K562 (cell line): ENCODE measurements around the gene ZNF772. TPM values are rescaled to one million over a fixed set of nuclear protein-coding genes. Genes with fewer than 3 reads are reported as not detected.

Experiments
- ARID1B ChIP-seq: fragments of 450-650 bp; IDR thresholded peaks from 2 replicates; pipeline ENCODE4 v1.6.1; 2016; ENCODE audit warnings: antibody characterized with exemption, mild to moderate bottlenecking, inconsistent platforms
- COPS2 ChIP-seq: fragments of 450-650 bp; conservative IDR thresholded peaks from 2 replicates; pipeline ENCODE4 v1.6.1; 2016; ENCODE audit warnings: mild to moderate bottlenecking, moderate library complexity
- EHMT2 ChIP-seq: fragments of 450-650 bp; IDR thresholded peaks from 2 replicates; pipeline ENCODE4 v1.6.1; 2018; ENCODE audit warnings: antibody characterized with exemption
- EP400 ChIP-seq: fragments of 450-650 bp; IDR thresholded peaks from 2 replicates; pipeline ENCODE4 v1.6.1; 2017; ENCODE audit warnings: antibody characterized with exemption, mild to moderate bottlenecking, moderate library complexity
- FOXJ3 ChIP-seq: sonication (generic); formaldehyde crosslinking; IDR thresholded peaks from 2 replicates; pipeline ENCODE4 v1.4.0; 2020; ENCODE audit warnings: mild to moderate bottlenecking, missing genetic modification reagents
- FOXP1 ChIP-seq: sonication (generic); formaldehyde crosslinking; IDR thresholded peaks from 2 replicates; pipeline ENCODE4 v1.8.0; 2022; ENCODE audit warnings: mild to moderate bottlenecking, missing genetic modification reagents
- MAZ ChIP-seq, 2 experiments: fragments of 450-650 bp in 1 of 2; sonication (generic) in 1 of 2; formaldehyde crosslinking; IDR thresholded peaks in 1 of 2; conservative IDR thresholded peaks in 1 of 2; 2 replicates each; pipeline versions ENCODE4 v1.4.0 to v1.5.0; 2020; ENCODE audit warnings: mild to moderate bottlenecking in 1 of 2, missing genetic modification reagents in 1 of 2
- MCM2 ChIP-seq: fragments of 450-650 bp; IDR thresholded peaks from 2 replicates; pipeline ENCODE4 v1.6.1; 2017; ENCODE audit warnings: low read depth, mild to moderate bottlenecking
- NR4A1 ChIP-seq, 2 experiments: fragments of 250-450 bp in 1 of 2; fragments of 450-650 bp in 1 of 2; sonication (Bioruptor Pico) in 1 of 2; IDR thresholded peaks; 2 replicates each; pipeline versions ENCODE4 v1.4.0 to v1.6.1; 2016 to 2020; ENCODE audit warnings: mild to moderate bottlenecking in 2 of 2, missing compliant biosample characterization in 1 of 2, missing genetic modification characterization in 1 of 2, moderate library complexity in 1 of 2
- PHF8 ChIP-seq: fragments of 200-600 bp; sonication (generic); IDR thresholded peaks from 2 replicates; pipeline ENCODE4 v1.6.1; 2012; ENCODE audit warnings: mixed run types, mild to moderate bottlenecking, inconsistent platforms, low read length, moderate library complexity, borderline replicate concordance
- PTRF ChIP-seq: fragments of 450-650 bp; IDR thresholded peaks from 2 replicates; pipeline ENCODE4 v1.6.1; 2016; ENCODE audit warnings: mild to moderate bottlenecking, missing genetic modification characterization, missing compliant biosample characterization
- SMARCA4 ChIP-seq: fragments of 450-650 bp; IDR thresholded peaks from 2 replicates; pipeline ENCODE4 v1.6.1; 2016
- SMC3 ChIP-seq: conservative IDR thresholded peaks from 2 replicates; pipeline ENCODE4 v1.6.1; 2011; ENCODE audit warnings: low read depth, low read length, improper control_type of control experiment; ENCODE audit not compliant: insufficient read depth
- ZKSCAN3 ChIP-seq: fragments of 250-450 bp; sonication (Bioruptor Pico); IDR thresholded peaks from 2 replicates; pipeline ENCODE4 v1.4.0; 2020
- ZNF217 ChIP-seq: sonication (generic); formaldehyde crosslinking; IDR thresholded peaks from 2 replicates; pipeline ENCODE4 v1.8.0; 2022; ENCODE audit warnings: mild to moderate bottlenecking, missing genetic modification reagents
- ZNF75A ChIP-seq: fragments of 450-650 bp; formaldehyde crosslinking; IDR thresholded peaks from 2 replicates; pipeline ENCODE4 v1.4.0; 2020; ENCODE audit warnings: mild to moderate bottlenecking
- polyA plus RNA-seq, 8 experiments: library from polyadenylated mRNA; depleted of rRNA in 4 of 8; stranded (reverse) in 5 of 8; unstranded in 3 of 8; fragments of >200 nt; fragmentation: Nextera tagmentation in 2 of 8; fragmentation: Illumina TruSeq in 1 of 8; extraction: Ambion mirVana in 2 of 8; extraction: Trizol in 1 of 8; gene quantifications; 2 replicates each; pipeline versions ENCODE4 v1.2.1 to v1.2.3, GENCODE V29; 2011 to 2014; ENCODE audit warnings: inconsistent platforms in 1 of 8, missing spikeins in 1 of 8
- total RNA-seq, 7 experiments: library from RNA; depleted of rRNA in 6 of 7; stranded (reverse); fragments of >200 nt in 6 of 7; fragmentation: Illumina TruSeq in 2 of 7; extraction: Trizol in 2 of 7; gene quantifications; 2 replicates each; pipeline versions ENCODE4 v1.2.1 to v1.2.3, GENCODE V29; 2011 to 2021; ENCODE audit warnings: low replicate concordance in 1 of 7
- TF ChIP-seq, protein P1 (sequence below), 2 experiments: fragments of 450-650 bp; IDR thresholded peaks; 2 replicates each; pipeline ENCODE4 v1.6.1; 2016
- TF ChIP-seq, protein P2 (sequence below): sonication (generic); formaldehyde crosslinking; IDR thresholded peaks from 2 replicates; pipeline ENCODE4 v1.8.1; 2023; ENCODE audit warnings: mild to moderate bottlenecking, missing genetic modification reagents
- TF ChIP-seq, protein P3 (sequence below), 3 experiments: IDR thresholded peaks in 2 of 3; conservative IDR thresholded peaks in 1 of 3; 2 replicates each; pipeline ENCODE4 v1.5.1; 2011 to 2012; ENCODE audit warnings: low read length in 3 of 3, mild to moderate bottlenecking in 3 of 3, control low read depth in 2 of 3, improper control_type of control experiment in 1 of 3, inconsistent platforms in 1 of 3, low read depth in 1 of 3, mixed read lengths in 1 of 3, moderate library complexity in 1 of 3; ENCODE audit not compliant: insufficient read depth in 2 of 3
- TF ChIP-seq, protein P4 (sequence below): IDR thresholded peaks from 2 replicates; pipeline ENCODE4 v1.6.1; 2014; ENCODE audit warnings: antibody characterized with exemption
- TF ChIP-seq, protein P5 (sequence below): IDR thresholded peaks from 3 replicates; pipeline ENCODE4 v1.6.1; 2011; ENCODE audit warnings: borderline replicate concordance, mild to moderate bottlenecking; ENCODE audit not compliant: insufficient read length, insufficient read depth

Gene ZNF772
- total and polyA plus RNA-seq, 9 of the 15 experiments (the other 6 are each of a cell fraction or from before 2014, with no cell fraction given): 0.13 to 1.9 (median 1.1) TPM

DNA sequence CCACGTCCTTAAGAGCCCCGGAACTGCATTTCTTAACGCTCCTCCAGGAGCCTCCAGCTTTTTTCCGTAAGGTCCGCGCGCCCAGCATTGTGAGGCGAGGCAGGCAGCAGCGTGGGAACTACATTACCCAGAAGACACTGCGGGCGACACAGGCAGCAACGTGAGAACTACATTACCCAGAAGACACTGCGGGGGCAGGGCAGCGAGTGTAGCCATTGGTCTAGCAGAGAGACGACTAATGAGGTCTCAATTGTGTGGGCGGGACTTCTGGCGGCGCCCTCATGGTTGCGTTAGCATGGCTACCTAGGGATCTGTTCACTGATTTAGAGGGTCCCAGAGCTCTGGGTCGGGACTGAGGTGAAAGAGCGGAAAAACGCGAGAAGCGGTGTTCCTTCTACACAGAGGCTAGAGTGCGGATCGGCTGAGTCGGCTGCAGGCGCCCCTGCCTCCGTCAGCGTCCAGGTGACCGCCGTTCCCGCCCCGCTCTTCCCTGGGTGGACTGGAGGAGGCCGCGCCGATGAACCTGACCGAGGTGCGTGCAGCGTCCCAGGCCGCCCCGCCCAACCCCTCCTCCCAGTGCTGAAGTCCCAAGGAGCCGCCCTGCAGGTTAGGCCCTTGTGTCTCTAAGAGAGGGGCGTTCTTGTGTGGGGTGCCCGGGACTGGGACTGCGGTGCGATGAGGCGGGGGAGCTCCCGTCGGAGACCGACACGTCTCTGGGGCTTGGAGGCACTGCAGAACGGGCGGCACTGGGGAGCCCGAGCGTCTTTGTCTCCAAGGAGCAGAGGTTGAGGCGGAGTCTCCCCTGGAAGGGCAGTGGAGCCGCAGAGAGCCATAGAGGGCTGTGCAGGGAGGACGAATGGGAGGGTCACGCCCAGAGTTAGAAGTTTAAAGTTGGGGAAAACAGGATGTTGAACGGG is 42.0 kb downstream of the ZNF772 start, which contains the start of gene ZNF749 (continued):
- TF ChIP-seq SMC3 (0 out of 2 replicates have a peak, but pooled peaks have one; percentile 12), MAZ (CRISPR knock-in tag; conservative IDR thresholded peaks at IDR 0.05 in 1 of 2, IDR thresholded peaks at IDR 0.05 in 1 of 2) (peak; percentile 11 to 21; a peak in 1 of 4 replicates), ZNF75A (CRISPR knock-in tag) (no peak), FOXJ3 (CRISPR knock-in tag) (no peak), ZNF217 (no peak), FOXP1 (CRISPR knock-in tag) (no peak), ZKSCAN3 (CRISPR knock-in tag) (no peak), PTRF (tag) (no peak), EP400 (peak; percentile 90), EHMT2 (no peak), SMARCA4 (no peak), ARID1B (no peak), MCM2 (no peak), PHF8 (peak; percentile 78; the same call in 1 of the 2 replicates), NR4A1 (CRISPR knock-in tag; IDR thresholded peaks at IDR 0.05) (no peak), NR4A1 (tag; IDR thresholded peaks at IDR 0.05) (no peak), COPS2 (no peak)
- TF ChIP-seq, protein P1, sequence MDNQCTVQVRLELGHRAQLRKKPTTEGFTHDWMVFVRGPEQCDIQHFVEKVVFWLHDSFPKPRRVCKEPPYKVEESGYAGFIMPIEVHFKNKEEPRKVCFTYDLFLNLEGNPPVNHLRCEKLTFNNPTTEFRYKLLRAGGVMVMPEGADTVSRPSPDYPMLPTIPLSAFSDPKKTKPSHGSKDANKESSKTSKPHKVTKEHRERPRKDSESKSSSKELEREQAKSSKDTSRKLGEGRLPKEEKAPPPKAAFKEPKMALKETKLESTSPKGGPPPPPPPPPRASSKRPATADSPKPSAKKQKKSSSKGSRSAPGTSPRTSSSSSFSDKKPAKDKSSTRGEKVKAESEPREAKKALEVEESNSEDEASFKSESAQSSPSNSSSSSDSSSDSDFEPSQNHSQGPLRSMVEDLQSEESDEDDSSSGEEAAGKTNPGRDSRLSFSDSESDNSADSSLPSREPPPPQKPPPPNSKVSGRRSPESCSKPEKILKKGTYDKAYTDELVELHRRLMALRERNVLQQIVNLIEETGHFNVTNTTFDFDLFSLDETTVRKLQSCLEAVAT (IDR thresholded peaks at IDR 0.05): no peak
- TF ChIP-seq, protein P2, sequence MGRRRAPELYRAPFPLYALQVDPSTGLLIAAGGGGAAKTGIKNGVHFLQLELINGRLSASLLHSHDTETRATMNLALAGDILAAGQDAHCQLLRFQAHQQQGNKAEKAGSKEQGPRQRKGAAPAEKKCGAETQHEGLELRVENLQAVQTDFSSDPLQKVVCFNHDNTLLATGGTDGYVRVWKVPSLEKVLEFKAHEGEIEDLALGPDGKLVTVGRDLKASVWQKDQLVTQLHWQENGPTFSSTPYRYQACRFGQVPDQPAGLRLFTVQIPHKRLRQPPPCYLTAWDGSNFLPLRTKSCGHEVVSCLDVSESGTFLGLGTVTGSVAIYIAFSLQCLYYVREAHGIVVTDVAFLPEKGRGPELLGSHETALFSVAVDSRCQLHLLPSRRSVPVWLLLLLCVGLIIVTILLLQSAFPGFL (CRISPR knock-in tag): no peak
- TF ChIP-seq, protein P3, sequence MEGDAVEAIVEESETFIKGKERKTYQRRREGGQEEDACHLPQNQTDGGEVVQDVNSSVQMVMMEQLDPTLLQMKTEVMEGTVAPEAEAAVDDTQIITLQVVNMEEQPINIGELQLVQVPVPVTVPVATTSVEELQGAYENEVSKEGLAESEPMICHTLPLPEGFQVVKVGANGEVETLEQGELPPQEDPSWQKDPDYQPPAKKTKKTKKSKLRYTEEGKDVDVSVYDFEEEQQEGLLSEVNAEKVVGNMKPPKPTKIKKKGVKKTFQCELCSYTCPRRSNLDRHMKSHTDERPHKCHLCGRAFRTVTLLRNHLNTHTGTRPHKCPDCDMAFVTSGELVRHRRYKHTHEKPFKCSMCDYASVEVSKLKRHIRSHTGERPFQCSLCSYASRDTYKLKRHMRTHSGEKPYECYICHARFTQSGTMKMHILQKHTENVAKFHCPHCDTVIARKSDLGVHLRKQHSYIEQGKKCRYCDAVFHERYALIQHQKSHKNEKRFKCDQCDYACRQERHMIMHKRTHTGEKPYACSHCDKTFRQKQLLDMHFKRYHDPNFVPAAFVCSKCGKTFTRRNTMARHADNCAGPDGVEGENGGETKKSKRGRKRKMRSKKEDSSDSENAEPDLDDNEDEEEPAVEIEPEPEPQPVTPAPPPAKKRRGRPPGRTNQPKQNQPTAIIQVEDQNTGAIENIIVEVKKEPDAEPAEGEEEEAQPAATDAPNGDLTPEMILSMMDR (IDR thresholded peaks at IDR 0.05 in 2 of 3, conservative IDR thresholded peaks at IDR 0.05 in 1 of 3; ENCODE audit: insufficient read depth in 2 of 3, low read depth in 1 of 3, low read length in 3 of 3): 0 out of 6 replicates have a peak, but pooled peaks of 1 of the 3 experiments have one; percentile 6
- TF ChIP-seq, protein P4, sequence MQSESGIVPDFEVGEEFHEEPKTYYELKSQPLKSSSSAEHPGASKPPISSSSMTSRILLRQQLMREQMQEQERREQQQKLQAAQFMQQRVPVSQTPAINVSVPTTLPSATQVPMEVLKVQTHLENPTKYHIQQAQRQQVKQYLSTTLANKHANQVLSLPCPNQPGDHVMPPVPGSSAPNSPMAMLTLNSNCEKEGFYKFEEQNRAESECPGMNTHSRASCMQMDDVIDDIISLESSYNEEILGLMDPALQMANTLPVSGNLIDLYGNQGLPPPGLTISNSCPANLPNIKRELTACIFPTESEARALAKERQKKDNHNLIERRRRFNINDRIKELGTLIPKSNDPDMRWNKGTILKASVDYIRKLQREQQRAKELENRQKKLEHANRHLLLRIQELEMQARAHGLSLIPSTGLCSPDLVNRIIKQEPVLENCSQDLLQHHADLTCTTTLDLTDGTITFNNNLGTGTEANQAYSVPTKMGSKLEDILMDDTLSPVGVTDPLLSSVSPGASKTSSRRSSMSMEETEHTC: no peak
- TF ChIP-seq, protein P5, sequence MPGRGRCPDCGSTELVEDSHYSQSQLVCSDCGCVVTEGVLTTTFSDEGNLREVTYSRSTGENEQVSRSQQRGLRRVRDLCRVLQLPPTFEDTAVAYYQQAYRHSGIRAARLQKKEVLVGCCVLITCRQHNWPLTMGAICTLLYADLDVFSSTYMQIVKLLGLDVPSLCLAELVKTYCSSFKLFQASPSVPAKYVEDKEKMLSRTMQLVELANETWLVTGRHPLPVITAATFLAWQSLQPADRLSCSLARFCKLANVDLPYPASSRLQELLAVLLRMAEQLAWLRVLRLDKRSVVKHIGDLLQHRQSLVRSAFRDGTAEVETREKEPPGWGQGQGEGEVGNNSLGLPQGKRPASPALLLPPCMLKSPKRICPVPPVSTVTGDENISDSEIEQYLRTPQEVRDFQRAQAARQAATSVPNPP: no peak
